Erythroblast (primary cell): Measurements from ENCODE around the gene AFF3.

Experiments
- DNase-seq, 2 experiments: peaks; one replicate each; lab custom pipeline; 2025; lab: John Stamatoyannopoulos, UW
- GATA1 ChIP-seq: IDR thresholded peaks from 2 replicates; pipeline ENCODE4 v1.6.1; 2011; ENCODE audit warnings: low read depth, mild to moderate bottlenecking, control low read depth, low read length, moderate library complexity
- POLR2A ChIP-seq: IDR thresholded peaks from 2 replicates; pipeline ENCODE4 v1.6.1; 2011; ENCODE audit warnings: mild to moderate bottlenecking, low read length

The AFF3 gene

DNA sequence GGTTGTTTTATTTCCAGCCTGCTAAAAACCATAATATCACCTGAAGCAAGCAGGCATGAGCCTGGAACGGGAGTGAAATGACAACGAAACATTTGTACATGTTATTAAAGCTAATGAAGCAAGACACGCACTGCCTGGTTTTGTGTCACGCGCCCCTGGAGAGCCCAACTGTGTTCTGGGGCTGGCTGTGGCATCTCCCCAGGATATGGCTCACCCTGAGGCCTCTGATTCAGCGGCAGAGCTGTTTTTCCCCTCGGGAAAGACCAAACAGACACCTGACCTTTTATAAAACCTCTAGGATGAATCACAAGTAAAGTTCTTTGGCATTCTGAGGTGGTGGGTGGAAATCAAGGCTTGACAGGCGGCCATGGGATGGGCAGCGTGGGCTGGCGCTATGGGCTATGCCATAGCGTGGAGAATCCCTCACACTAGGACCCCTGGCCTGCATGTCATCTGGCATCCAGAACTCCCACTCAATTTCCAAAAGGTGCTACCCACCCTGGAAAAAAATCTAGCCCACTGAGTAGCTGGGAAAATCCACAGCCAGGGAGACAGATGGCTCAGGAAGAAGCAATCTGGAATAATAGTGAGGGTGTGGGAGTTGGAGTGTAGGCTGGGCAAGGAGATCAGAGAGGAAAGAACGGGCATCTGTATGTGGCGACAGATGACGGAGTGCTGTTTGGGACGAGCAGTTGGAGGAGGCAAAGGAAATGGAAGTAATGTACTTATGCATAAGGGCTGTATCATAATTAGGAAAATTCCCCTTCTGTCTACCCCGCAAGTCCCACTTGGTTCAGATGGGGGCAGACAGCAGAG, 262.0 kb downstream of the AFF3 start:
- no peak for TF ChIP-seq POLR2A
- TF ChIP-seq GATA1: no peak
- DNase-seq: no peak

DNA sequence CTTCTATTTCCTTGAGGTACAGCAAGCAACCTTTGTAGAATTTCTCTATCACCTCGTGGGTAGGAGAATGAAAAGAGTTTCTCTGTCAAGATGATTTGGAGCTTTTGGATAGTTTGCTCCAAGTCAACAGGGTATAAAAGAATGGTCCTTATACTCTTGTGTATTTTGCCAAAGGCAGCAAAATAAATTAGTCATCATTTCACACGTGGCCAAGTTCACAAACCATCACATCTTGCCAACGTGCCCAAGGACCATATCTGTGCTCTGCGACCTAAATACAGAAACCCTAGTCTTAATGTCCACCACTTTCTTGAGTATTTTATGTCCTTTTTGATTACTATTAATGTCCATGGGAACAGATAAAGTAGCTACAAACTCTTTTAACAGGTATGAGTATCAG, 262.9 kb downstream of the AFF3 start:
- no peak for TF ChIP-seq POLR2A
- DNase-seq: no peak

DNA sequence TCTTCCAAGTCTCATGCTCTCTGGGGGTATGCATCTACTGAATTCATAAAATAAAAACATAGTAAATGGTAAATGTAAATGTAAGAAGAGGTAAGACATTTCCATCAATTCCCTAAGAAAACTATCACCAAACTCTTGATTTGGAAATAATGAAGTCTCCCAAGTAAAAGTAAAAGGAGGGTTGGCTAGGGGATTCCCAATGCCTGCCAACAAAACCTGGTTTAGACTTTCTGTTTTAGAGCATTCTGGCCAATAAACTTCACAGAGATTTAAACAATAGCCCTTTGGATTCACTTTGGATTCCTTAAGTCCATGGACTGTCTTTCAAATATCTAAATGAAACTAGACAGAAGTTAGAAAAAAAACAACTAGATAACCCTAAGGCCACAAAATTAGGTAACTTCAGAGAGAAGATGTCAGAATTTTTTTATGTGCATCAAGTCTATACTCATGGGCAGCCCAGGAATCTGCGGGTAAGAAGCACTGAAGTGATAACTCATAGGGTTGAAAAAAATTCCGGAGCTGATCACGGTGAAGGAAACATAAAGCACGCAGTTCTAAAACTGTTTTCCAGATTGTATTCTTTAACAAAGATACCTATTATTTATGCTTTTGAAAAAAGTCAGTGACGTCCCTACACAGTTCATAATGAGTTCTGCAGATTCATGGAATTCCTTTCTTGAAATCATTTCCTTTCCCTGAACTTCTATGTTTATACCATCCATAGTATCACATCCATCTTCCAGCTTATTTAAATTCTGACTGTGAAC, 263.6 kb downstream of the AFF3 start:
- DNase-seq: no peak
- TF ChIP-seq GATA1: no peak
- TF ChIP-seq POLR2A: no peak

DNA sequence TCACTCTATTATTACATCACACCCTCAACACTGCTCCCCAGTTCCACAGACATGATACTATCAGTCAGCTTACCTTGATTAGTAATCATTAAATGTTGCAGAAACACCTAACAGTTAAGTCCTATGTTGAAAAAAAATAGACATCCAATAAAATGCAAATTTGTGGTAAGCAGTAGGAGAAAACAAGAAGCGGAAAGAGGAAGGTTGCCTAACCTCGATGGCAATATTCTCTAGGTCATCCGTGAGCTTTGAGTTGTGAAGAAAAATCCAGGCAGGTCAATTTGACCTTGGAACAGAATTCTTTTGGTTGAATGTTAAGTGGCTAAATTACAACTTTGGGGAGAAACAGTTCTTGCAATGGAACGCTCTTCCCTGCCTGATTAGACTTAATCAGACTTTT, 264.4 kb downstream of the AFF3 start:
- no peak for DNase-seq
- TF ChIP-seq POLR2A: no peak
- no peak for TF ChIP-seq GATA1

DNA sequence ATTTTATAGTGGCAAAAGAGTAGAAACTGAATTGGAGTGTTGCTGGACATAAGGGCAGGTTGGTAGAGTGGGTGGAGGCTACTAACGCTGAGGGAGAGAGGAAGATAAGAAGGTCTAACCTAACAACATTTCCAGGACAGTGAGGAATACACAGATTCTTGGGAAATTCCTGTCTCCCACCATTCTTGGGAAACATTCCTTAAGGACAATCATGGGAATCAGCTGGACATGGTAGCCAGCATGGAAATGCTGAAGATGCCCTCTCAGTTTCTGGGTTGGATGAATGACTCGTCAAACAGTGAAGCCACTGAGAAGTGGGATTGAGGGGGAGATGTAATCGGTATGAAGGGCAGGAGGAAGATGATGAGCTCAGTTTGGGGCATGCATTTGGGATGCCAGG, 265.4 kb downstream of the AFF3 start:
- DNase-seq: no peak
- no peak for TF ChIP-seq GATA1
- no peak for TF ChIP-seq POLR2A

DNA sequence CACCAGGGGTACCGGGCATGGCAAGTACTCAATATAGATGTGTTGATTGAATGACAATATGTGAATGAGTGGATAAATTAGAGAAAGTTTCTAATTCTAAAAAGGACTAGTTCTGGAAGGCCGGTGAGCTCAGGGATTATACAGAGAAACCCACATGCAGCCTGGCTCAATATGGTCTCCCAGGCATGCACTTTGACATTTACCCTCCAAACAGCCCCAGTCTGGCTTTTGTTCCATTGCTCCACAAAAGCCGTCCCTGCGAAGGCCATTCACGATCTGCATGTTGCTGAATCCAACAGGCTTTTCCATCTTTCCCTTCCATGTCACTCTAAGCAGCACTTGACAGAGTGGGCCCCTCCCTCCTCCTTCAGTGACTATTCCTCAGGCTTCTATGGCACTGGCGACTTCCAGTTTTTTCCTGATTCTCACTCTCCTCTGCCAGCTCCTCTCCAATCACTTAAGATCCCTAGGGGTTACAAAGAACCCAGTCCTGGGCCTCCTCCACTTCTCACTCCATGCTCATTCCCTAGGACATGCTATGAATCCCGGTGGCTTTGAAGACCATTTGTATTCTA, 266.7 kb downstream of the AFF3 start:
- no peak for DNase-seq
- TF ChIP-seq POLR2A (no peak), GATA1 (no peak)

DNA sequence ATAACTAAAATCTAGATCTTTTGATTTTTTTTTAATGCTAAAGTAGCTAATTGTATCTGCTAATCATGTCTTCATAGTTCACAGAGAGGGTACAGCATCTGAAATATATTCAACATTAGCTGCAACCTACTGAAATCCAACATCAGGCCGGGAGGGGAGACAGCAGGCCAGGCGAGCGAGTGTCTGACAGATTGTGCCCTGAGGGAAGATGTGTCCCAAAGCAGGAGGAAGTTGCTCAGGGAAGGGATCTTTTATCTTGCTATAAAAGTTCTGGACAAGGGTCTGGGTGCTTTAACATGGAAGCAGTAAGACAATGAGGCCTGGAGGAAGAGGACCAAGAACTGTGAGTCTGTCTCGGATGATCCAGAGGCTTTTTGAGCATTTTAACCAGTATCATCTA, 274.1 kb downstream of the AFF3 start:
- TF ChIP-seq GATA1 (no peak), POLR2A (no peak)
- no peak for DNase-seq

DNA sequence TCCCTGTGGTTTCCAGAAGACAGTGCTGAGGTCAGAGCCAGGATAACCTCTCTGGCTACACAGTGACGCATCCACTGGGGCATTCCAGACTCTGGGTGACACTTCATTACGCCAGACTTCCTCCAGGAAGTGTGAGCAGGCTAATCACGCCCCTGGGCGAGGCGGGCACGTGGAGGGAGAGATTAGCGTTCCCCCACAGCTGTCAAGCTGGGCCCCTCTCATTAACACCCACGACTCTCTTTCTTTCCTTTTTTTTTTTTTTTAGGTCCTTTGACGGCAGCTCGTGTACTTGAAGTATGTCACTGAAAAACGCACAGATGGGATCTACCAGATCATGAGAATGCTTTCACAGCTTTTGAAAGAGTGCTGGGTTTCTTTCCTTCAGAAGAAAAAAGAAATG, 274.6 kb downstream of the AFF3 start:
- no peak for TF ChIP-seq GATA1
- TF ChIP-seq POLR2A: no peak
- no peak for DNase-seq

DNA sequence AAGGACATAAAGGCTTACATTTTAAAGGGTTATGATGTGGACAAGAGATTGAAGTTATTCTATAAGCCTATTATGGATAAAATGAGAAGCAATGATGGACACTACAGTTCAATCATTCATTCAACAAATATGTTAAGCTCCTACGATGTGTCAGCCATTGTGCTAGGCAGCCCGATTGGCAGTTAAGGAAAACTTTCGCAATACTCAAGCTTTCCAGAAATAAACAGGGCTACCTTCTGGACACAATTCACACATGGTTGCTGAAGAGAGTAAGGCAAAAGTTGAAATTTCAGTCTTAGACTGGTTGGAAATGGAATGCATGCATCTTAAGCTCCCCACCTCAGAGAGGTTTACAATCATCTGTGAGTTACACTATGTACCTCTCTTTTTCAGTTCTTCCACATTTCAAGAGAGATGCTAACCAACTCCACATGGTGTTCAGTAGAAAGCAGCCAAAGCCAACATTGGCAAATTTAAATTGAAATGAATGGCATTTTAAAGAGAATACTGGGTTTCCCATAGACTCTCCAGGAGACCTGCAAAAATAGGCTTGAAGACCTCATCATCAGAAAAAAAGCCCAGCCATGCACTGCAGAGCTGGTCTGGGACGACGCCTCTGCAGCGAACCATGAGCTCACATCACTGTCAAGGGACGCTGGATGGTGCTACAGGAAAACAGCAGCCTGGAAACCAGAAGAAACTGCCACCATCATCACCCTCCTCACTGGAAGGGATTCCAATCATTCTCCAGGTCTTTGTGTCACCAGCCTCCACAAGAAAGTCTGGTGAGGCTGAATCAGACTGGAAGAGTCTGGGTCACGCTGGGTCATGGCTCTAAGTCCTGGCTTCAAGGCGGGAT, 276.3 kb downstream of the AFF3 start:
- DNase-seq: no peak
- TF ChIP-seq GATA1 (no peak), POLR2A (no peak)

DNA sequence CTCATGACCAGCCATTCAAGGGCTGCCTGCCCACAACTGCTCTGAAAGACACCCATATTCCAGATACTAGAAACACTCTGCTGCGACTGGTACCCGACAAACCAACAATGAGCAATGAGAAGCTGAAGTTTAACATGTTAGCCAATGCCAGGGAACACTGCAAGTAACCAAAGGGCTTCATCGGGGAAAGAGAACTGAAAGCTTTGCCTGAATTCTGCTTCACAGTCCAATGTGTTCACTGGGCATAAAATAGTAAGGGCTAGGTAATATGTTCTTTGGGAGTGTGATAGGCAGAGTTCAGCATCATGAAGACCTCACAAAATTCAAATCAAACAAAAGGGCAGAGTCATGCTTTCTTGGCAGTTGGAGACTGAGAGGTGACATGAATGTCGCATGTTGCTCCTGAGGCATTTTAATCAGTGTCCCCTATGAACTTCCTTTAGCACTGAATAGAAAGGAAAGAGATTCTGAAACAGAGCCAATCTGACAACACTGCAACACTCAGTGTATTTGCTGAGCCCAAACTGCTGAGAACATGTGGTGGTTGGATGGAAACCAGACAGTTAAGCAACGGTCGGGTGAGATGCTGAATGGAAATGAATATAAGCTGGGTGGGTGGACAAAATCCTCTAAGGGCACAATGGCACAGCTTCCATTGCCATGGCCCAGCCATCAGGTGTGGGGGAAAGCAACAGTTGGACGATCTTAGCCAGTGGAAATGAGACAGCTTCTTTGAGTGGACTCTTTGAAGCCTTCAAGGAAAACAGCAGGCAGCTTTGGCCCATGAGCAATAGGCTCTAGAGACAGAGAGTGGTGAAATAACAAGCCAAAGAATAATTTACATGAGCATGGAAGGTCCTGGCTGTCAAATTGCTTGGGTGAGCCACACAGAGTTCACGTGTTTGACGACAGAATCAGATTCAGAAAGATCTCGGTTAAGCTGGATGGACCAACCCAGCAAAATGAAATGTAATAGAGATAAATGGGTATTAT, 277.5 kb downstream of the AFF3 start:
- DNase-seq: no peak
- TF ChIP-seq POLR2A: no peak
- TF ChIP-seq GATA1: no peak

DNA sequence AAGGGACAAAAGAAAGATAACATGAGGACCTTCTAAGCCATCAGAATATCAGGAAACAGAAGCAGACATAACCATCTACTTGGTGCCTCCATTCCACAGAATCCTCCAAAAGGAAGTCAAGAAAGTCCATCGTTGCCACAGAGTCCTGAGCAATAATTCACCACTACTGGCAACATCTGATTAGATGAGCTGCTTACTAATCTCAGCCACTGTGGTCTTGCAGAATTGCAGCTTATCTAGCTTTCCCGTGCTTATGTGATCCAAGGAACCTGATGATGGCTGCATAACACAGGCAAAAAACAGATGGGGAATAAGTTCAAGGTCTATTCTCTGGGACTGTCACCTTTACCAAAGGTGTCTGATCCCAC, 278.5 kb downstream of the AFF3 start:
- TF ChIP-seq POLR2A (no peak), GATA1 (no peak)
- DNase-seq: no peak

DNA sequence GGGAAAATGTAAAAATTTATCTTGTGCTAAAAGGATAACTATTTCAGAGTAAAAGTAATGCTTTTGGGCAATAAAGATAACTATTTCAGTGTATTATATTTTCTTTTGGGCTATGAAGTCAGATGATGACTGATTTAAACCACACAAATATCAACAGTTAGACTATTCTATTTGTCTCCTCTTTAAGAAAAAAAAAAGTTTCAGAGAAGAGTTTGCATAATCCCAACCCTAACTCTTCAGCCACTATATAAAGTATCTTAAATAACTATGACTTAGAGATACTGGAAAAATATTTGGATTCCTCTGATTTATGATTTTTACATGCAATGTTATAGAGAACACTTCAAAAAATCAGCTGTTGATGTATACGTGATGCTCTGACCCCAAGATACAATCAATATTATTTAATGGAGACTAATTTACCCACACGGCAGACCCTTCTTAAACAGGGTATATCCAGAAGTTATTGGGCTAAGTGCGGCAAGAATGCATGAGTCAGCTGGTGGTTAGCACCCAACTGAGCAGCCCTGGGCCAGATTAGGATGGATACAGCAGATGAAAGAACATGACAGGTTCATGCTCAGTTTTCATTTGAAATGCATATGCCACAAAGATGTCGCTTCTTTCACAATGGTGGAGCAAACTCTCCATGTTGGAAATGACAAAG, 279.0 kb downstream of the AFF3 start:
- no peak for TF ChIP-seq POLR2A
- no peak for TF ChIP-seq GATA1

DNA sequence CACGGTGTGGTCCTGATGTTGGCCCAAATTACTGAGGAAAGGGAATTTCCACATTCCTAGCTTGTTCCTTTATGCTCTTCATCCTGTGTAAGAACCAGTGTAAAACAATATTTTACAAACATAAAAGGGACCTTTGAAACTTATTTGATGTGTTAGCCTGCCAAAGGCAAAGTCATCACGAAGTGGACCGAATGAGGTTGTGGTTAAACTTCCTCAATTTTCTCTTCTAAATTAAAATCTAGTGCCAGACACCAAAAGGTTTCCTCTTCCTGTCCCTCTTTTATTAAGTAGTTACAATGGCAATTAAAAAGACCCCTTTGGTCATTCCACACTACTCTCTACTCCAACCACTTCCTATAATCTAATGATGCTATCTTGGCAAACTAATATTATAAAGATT, 279.8 kb downstream of the AFF3 start:
- TF ChIP-seq GATA1 (no peak), POLR2A (no peak)
- no peak for DNase-seq

More for the DNA sequence above, 279.0 kb downstream of the AFF3 start:
- DNase-seq: no peak
